ENCODE results near the gene MYRIP. TPM values are rescaled to one million over a fixed set of nuclear protein-coding genes. Genes with fewer than 3 reads are reported as not detected.
A peak's percentile ranks its signal among the peaks of the same experiment; 100 is the strongest.

Gene MYRIP
- total and polyA plus RNA-seq, 12 donors, result 0.24 to 4.8 (median 1.4) TPM

GRCh38 chr3:40292637-40293349, 483.4 kb downstream of the MYRIP start:
- 69 to 92% (median 91%) methylated on average over 3 to 4 of the region's 4 CpGs for WGBS, 4 donors
- Histone ChIP-seq H3K36me3 (replicated peaks in 1 of 2) (no peaks in the 10 kb centered on the region), H3K4me3 (no peak overlapping the region), H3K27ac (no peak overlapping the region), H3K9me3 (replicated peaks in 1 of 3) (no peaks in the 10 kb centered on the region), H3K4me1 (replicated peaks in 1 of 2) (no peaks in the 10 kb centered on the region), H3K27me3 (no peaks in the 10 kb centered on the region)
- DNase-seq, result no peak
- TF ChIP-seq CTCF (IDR thresholded peaks at IDR 0.05) (no peak), POLR2A (IDR thresholded peaks at IDR 0.05) (no peak)
- intact Hi-C loops (cut with DNase I), result no loop called here

- intact Hi-C loops (cut with DNase I), result no loop called here
- Histone ChIP-seq H3K27ac (no peak overlapping the region), H3K4me3 (no peak overlapping the region), H3K9me3 (replicated peaks in 1 of 3) (no peaks in the 10 kb centered on the region), H3K4me1 (replicated peaks in 1 of 2) (peaks cover 5 to 6% of the 10 kb centered on the region in 2 donors), H3K36me3 (replicated peaks in 1 of 2) (no peaks in the 10 kb centered on the region), H3K27me3 (no peaks in the 10 kb centered on the region)
- no peak for DNase-seq
- TF ChIP-seq CTCF (IDR thresholded peaks at IDR 0.05), result no peak
- no peak for TF ChIP-seq POLR2A (IDR thresholded peaks at IDR 0.05)
- WGBS, 4 donors, result 93 to 96% (median 95%) methylated on average over 1 of the region's 1 CpG
Measured at GRCh38 chr3:40294434-40294833, 485.0 kb downstream of the MYRIP start.

GRCh38 chr3:40298075-40298474, 488.7 kb downstream of the MYRIP start:
- WGBS, 4 donors, result 96 to 98% (median 97%) methylated on average over 2 of the region's 2 CpGs
- no peaks in the 10 kb centered on the region for H3K9me3 ChIP-seq (replicated peaks in 1 of 3)
- no peak for DNase-seq
- H3K36me3 ChIP-seq (replicated peaks in 1 of 2), result no peaks in the 10 kb centered on the region
- H3K4me1 ChIP-seq (replicated peaks in 1 of 2), result peaks cover 25 to 32% of the 10 kb centered on the region in 2 donors
- no peak for TF ChIP-seq CTCF (IDR thresholded peaks at IDR 0.05)
- no peak for TF ChIP-seq POLR2A (IDR thresholded peaks at IDR 0.05)
- no peaks in the 10 kb centered on the region for H3K27me3 ChIP-seq
- intact Hi-C loops (cut with DNase I), result no loop called here
- H3K27ac ChIP-seq, result no peak overlapping the region
- no peak overlapping the region for H3K4me3 ChIP-seq

- WGBS, 4 donors, result 85 to 91% (median 89%) methylated on average over 5 of the region's 5 CpGs
- H3K27ac ChIP-seq, result peak overlapping the region in 3 of 5 donors; percentile 64 to 70 (median 70)
- DNase-seq, result no peak
- no peak for TF ChIP-seq POLR2A (IDR thresholded peaks at IDR 0.05)
- no peak for TF ChIP-seq CTCF (IDR thresholded peaks at IDR 0.05)
- H3K4me1 ChIP-seq (replicated peaks in 1 of 2), result peaks cover 26 to 38% of the 10 kb centered on the region in 2 donors
- H3K9me3 ChIP-seq (replicated peaks in 1 of 3), result no peaks in the 10 kb centered on the region
- no peaks in the 10 kb centered on the region for H3K27me3 ChIP-seq
- no peaks in the 10 kb centered on the region for H3K36me3 ChIP-seq (replicated peaks in 1 of 2)
- no peak overlapping the region for H3K4me3 ChIP-seq
- intact Hi-C loops (cut with DNase I), result no loop called here
Measured at GRCh38 chr3:40299130-40299720, 489.8 kb downstream of the MYRIP start.

All from adrenal gland (tissue), 12 donors.